Measurements from ENCODE around the gene ALDH16A1. TPM values are rescaled to one million over a fixed set of nuclear protein-coding genes. Genes with fewer than 3 reads are reported as not detected.

The ALDH16A1 gene
- total RNA-seq, 4 donors from 2014 or later: 32.5 to 39.5 (median 34.2) TPM

MicroRNA genes within 50 kb of the gene (microRNA counts, 767-probe panel; counts per million panel counts)
- 3,441 to 6,899 counts per million in 2 donors for microRNA hsa-miR-150-5p

Small RNA genes lying within 50 kb of the gene (microRNA-seq; reads per million reads assigned to microRNA genes)
- gene MIR150: 647 reads per million, percentile 74 among the genes with 10 or more reads in this experiment

Small RNA genes lying within 50 kb of the gene (small RNA-seq; reads per million reads assigned to genes)
- gene COX6CP7 (not detected), gene MIR150 (17.2 reads per million, percentile 94 among the genes with 10 or more reads in this experiment), gene SNORD32A (not detected), gene SNORD33 (not detected), gene SNORD34 (not detected), gene SNORD35A (not detected), gene SNORD35B (not detected)

Other genes with a start within 250 kb of the ALDH16A1 start
- gene SLC6A16, start 128.0 kb upstream of the ALDH16A1 start, total RNA-seq: 1 to 10 TPM in 2 of 4 donors, under 1 TPM in 2; 0.24 to 7.8 (median 1.4) TPM
- gene CD37, start 117.8 kb upstream of the ALDH16A1 start, total RNA-seq: 1 to 10 TPM; 2.1 to 9.7 (median 5.4) TPM
- 10 to 100 TPM in 3 of 4 donors, 1 to 10 TPM in 1; 6.9 to 19.5 (median 13.7) TPM for gene TEAD2, start 90.8 kb upstream of the ALDH16A1 start, total RNA-seq
- 1 to 10 TPM in 1 of 4 donors, not detected in 3; 1.3 TPM for gene DKKL1, start 89.3 kb upstream of the ALDH16A1 start, total RNA-seq
- gene KASH5, start 65.0 kb upstream of the ALDH16A1 start, total RNA-seq: 1 to 10 TPM in 1 of 4 donors, not detected in 3; 1.3 TPM
- gene PTH2, start 29.8 kb upstream of the ALDH16A1 start, total RNA-seq: not detected
- not detected for gene GFY, start 27.8 kb upstream of the ALDH16A1 start, total RNA-seq
- 1 to 10 TPM in 3 of 4 donors, under 1 TPM in 1; 0.73 to 1.5 (median 1.3) TPM for gene SLC17A7, start 11.7 kb upstream of the ALDH16A1 start, total RNA-seq
- gene PIH1D1, start 1.4 kb upstream of the ALDH16A1 start, total RNA-seq: 100 to 1,000 TPM in 2 of 4 donors, 10 to 100 TPM in 2; 69.7 to 125 (median 99.8) TPM
- gene FLT3LG, start 21.0 kb downstream of the ALDH16A1 start, total RNA-seq: 1 to 10 TPM; 2.8 to 7.3 (median 6.3) TPM
- gene RPL13A, start 34.4 kb downstream of the ALDH16A1 start, total RNA-seq: 1,000 to 10,000 TPM; 1,542 to 2,853 (median 2,123) TPM
- gene RPS11, start 43.2 kb downstream of the ALDH16A1 start, total RNA-seq: 1,000 to 10,000 TPM; 1,543 to 4,390 (median 2,518) TPM
- gene FCGRT, start 59.4 kb downstream of the ALDH16A1 start, total RNA-seq: 100 to 1,000 TPM; 149 to 248 (median 180) TPM
- 10 to 100 TPM in 3 of 4 donors, 1 to 10 TPM in 1; 9.7 to 12.6 (median 11.3) TPM for gene RCN3, start 74.8 kb downstream of the ALDH16A1 start, total RNA-seq
- 10 to 100 TPM; 46.1 to 94.6 (median 64.7) TPM for gene NOSIP, start 127.3 kb downstream of the ALDH16A1 start, total RNA-seq
- 10 to 100 TPM in 3 of 4 donors, 1 to 10 TPM in 1; 8.9 to 29.6 (median 25.0) TPM for gene PRRG2, start 128.1 kb downstream of the ALDH16A1 start, total RNA-seq
- gene PRR12, start 138.0 kb downstream of the ALDH16A1 start, total RNA-seq: 10 to 100 TPM in 3 of 4 donors, 1 to 10 TPM in 1; 7.3 to 15.6 (median 12.4) TPM
- gene RRAS, start 186.9 kb downstream of the ALDH16A1 start, total RNA-seq: 10 to 100 TPM; 24.0 to 44.5 (median 28.8) TPM
- gene SCAF1, start 189.0 kb downstream of the ALDH16A1 start, total RNA-seq: 10 to 100 TPM; 17.5 to 38.4 (median 25.8) TPM
- 10 to 100 TPM; 41.5 to 62.5 (median 52.3) TPM for gene IRF3, start 212.6 kb downstream of the ALDH16A1 start, total RNA-seq
- 1 to 10 TPM; 4.7 to 8.1 (median 7.2) TPM for gene BCL2L12, start 212.7 kb downstream of the ALDH16A1 start, total RNA-seq
- 100 to 1,000 TPM; 117 to 156 (median 139) TPM for gene PRMT1, start 224.0 kb downstream of the ALDH16A1 start, total RNA-seq
- 1 to 10 TPM in 1 of 4 donors, under 1 TPM in 2, not detected in 1; 0.38 to 2.7 (median 0.45) TPM for gene ADM5, start 236.4 kb downstream of the ALDH16A1 start, total RNA-seq
- gene CPT1C, start 237.9 kb downstream of the ALDH16A1 start, total RNA-seq: 1 to 10 TPM; 1.9 to 3.9 (median 2.6) TPM